Measurements from ENCODE around the gene TACC3. TPM values are rescaled to one million over a fixed set of nuclear protein-coding genes. Genes with fewer than 3 reads are reported as not detected.

TACC3 gene
- total RNA-seq, 4 donors from 2014 or later: 4.6 to 15.6 (median 7.3) TPM

GRCh38 chr4:1746265-1746691, 25.0 kb downstream of the TACC3 start:
- Histone ChIP-seq H3K27me3 (no peaks in the 10 kb centered on the region), H3K4me1 (no peaks in the 10 kb centered on the region), H3K4me3 (no peak overlapping the region), H3K27ac (no peak overlapping the region), H3K9me3 (no peaks in the 10 kb centered on the region), H3K36me3 (no peaks in the 10 kb centered on the region)
- intact Hi-C loops (cut with DNase I; ENCODE audit: low total_unique reads): loop anchor here (5.0 kb wide), 1 partner anchor 151 kb away; no protein-coding TSS in a partner anchor
- DNase-seq: peak; percentile 46 to 60
- TF ChIP-seq CTCF (IDR thresholded peaks at IDR 0.05) (peak; percentile 54 to 78 (median 64)), POLR2A (IDR thresholded peaks at IDR 0.05) (no peak)

GRCh38 chr4:1746919-1747602, 25.7 kb downstream of the TACC3 start:
- H3K4me1 ChIP-seq: no peaks in the 10 kb centered on the region
- no peak overlapping the region for H3K4me3 ChIP-seq
- H3K9me3 ChIP-seq: no peaks in the 10 kb centered on the region
- no peak overlapping the region for H3K27ac ChIP-seq
- H3K27me3 ChIP-seq: no peaks in the 10 kb centered on the region
- DNase-seq: no peak
- no peaks in the 10 kb centered on the region for H3K36me3 ChIP-seq
- intact Hi-C loops (cut with DNase I; ENCODE audit: low total_unique reads): loop anchor here (5.0 kb wide), 1 partner anchor 150 kb away; no protein-coding TSS in a partner anchor
- TF ChIP-seq CTCF (IDR thresholded peaks at IDR 0.05): no peak
- TF ChIP-seq POLR2A (IDR thresholded peaks at IDR 0.05): no peak

- no peak overlapping the region for H3K4me3 ChIP-seq
- no peaks in the 10 kb centered on the region for H3K9me3 ChIP-seq
- no peaks in the 10 kb centered on the region for H3K36me3 ChIP-seq
- no peak for TF ChIP-seq CTCF (IDR thresholded peaks at IDR 0.05)
- TF ChIP-seq POLR2A (IDR thresholded peaks at IDR 0.05): no peak
- DNase-seq: no peak
- H3K27ac ChIP-seq: no peak overlapping the region
- intact Hi-C loops (cut with DNase I; ENCODE audit: low total_unique reads): loop anchor here (5.0 kb wide), 1 partner anchor 150 kb away; no protein-coding TSS in a partner anchor
- H3K4me1 ChIP-seq: peaks cover 0 to 4% of the 10 kb centered on the region in 2 donors
- no peaks in the 10 kb centered on the region for H3K27me3 ChIP-seq
Measured at GRCh38 chr4:1747603-1747967, 26.3 kb downstream of the TACC3 start.

GRCh38 chr4:1748465-1748995, 27.2 kb downstream of the TACC3 start:
- Histone ChIP-seq H3K27me3 (no peaks in the 10 kb centered on the region), H3K4me3 (no peak overlapping the region), H3K9me3 (no peaks in the 10 kb centered on the region), H3K4me1 (peaks cover 0 to 5% of the 10 kb centered on the region in 2 donors), H3K36me3 (no peaks in the 10 kb centered on the region), H3K27ac (no peak overlapping the region)
- intact Hi-C loops (cut with DNase I; ENCODE audit: low total_unique reads): loop anchor here (5.0 kb wide), 1 partner anchor 149 kb away; no protein-coding TSS in a partner anchor
- peak; percentile 28 to 37 for DNase-seq
- peak; percentile 42 to 63 (median 50) for TF ChIP-seq CTCF (IDR thresholded peaks at IDR 0.05)
- no peak for TF ChIP-seq POLR2A (IDR thresholded peaks at IDR 0.05)

- Histone ChIP-seq H3K27me3 (no peaks in the 10 kb centered on the region), H3K4me3 (no peak overlapping the region), H3K4me1 (peaks cover 0 to 5% of the 10 kb centered on the region in 2 donors), H3K27ac (no peak overlapping the region), H3K36me3 (no peaks in the 10 kb centered on the region), H3K9me3 (no peaks in the 10 kb centered on the region)
- intact Hi-C loops (cut with DNase I; ENCODE audit: low total_unique reads): loop anchor here (5.0 kb wide), 1 partner anchor 148 kb away; no protein-coding TSS in a partner anchor
- TF ChIP-seq POLR2A (IDR thresholded peaks at IDR 0.05) (no peak), CTCF (IDR thresholded peaks at IDR 0.05) (no peak)
- DNase-seq: no peak
Measured at GRCh38 chr4:1749370-1749769, 28.0 kb downstream of the TACC3 start.

Measured in uterus (tissue), 4 donors.